UCSD-AML1 (cell line): Measurements from ENCODE around the gene PAIP2B.

Experiments
- DNase-seq: peaks from one replicate; lab custom pipeline; 2025; ENCODE audit not compliant: unreplicated experiment; lab: John Stamatoyannopoulos, UW

PAIP2B gene

DNA sequence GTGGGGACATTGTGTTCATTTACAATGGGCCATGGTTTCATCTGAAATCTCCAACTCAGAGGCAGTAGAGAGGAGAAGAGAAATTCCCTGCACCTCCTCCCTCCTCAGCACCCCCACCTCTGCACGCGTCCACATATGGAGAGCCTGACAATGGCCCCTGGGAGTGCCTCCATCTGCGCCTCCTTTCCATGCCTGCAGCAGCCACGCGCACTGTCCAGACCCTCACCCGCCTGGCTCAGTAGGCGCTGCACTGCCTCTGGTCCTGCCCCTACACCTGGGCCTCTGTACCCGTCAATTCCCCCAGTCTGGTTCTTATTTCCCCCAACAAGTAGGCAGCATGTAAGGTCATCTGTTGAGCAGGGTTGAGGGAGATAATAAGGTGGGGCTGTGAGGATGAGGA, 72.6 kb downstream of the PAIP2B start:
- no peak for DNase-seq

DNA sequence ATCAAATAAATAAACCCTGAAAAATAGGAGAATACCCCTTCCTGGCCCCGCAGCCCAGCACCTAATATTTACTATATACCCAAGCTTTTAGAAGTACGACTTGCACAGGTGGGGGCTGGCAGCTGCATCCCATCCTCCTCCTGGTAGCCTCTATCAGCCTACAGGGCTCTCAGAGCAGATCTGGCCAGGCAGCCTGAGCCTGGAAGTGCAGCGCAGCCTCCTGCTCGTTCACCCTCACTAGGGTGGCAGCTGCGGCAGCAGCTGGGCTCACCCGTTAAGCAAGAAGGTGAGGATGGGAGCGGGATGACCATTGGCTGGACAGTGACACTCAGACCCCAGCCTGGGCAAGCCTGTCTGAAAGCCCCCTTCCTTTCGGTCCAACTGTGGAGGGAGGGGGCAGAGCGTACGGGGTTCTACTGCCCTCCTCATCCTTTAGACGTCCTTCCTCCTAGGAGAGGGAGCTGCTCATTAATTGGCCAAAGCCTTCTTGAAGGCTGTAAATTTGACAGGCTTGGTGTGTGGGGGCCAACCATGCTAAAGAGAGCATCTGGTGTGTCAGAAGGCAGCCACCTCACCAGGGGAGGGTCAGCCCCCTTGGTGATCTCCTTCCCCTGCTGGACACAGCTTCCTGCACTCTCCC, 73.2 kb downstream of the PAIP2B start:
- DNase-seq: no peak

DNA sequence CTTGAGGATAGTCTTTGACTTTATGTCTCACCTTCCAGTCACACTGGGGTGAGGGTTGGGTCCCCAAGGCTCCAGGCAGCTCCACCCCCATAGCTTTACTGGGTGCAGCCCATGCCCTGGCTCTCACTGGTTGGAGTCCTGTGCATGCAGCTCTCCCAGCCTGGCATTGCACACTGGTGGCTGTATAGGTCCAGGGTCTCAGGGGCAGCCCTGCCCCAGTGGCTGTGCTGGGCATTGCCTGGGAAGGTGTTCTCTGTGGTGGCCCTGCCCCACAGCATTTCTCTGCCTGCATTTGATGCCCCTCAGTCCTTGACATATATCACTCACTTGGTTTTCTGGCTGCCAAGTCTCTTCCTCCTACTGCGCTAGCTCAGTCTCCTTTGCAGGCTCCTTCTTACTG, 75.3 kb downstream of the PAIP2B start:
- DNase-seq: no peak

DNA sequence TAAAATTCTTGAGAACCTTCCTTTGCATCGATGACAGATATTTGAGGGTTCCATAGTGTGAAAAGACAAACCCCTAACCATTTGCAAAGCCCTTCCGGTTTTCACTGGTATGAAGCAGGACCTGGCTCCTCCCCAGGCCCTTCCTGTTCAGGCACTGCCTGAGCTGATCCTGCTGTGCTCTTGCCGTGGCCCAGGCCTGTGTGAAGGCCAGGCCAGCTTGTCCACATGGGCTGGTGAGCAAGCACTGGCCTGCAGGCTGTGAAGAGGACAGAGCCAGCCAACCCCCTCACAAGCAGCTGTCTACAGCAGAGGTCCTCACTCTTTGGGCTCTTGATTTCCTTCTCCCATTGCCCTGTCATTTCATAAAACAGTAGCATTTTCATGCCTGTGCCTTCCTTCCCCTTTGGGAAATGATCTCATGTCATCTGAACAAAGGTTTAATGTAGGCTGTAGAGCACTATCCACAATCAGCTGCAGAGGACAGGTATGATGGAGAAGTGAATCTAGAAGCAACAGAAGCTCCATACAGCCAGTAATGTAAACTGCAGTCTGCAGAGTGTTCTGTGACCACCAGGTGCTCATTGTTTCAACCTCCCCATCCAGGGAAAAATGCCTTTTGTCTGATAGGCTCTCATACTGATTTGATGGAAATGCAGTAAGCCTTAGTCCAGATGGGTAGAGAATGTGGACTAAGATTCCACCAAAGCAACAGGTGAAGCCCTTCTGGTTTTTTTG, 76.7 kb downstream of the PAIP2B start:
- DNase-seq: no peak

DNA sequence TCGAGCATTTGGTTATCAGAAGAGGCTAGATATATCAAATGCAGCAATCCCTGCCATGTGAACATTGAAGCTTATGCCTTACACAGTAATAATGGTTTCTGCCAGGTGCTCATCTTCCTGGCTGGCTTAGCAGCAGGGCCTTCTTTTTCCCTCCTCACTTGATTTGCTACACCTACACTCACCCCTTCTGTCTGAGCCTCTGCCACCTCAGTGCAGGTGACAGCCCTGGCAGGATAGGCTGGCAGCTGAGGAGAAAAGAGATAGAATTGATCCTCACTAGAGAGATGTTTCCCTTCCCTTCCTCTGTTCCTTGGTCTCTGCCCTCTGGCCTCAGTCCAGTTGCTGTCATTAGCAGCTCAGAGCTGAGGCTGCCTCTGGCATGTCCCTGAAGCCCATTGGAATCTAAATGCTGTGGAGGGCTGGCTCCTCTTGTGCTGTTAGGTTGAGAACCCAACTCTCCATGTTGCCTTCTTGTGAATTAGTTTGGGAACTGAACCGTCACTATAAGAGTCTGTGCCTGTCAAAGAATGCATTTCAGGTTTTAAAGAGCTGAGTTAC, 78.3 kb downstream of the PAIP2B start:
- no peak for DNase-seq

DNA sequence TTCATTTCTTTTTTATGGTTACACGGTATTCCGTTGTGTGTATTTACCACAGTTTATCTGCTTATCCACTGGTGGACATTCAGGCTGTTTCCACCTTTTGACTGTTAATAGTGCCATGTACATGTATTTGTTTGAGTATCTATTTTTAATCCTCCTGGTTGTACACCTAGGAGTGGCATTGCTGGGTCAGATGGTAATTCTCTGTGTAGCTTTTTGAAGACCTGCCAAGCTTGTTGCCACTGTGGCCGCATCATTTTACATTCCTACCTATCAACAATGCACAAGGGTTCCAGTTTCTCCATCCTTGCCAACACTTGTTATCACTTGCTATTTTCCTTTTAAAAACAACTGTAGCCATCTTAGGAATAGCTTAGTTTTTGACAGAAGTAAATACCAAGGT, 83.1 kb downstream of the PAIP2B start:
- DNase-seq: no peak

DNA sequence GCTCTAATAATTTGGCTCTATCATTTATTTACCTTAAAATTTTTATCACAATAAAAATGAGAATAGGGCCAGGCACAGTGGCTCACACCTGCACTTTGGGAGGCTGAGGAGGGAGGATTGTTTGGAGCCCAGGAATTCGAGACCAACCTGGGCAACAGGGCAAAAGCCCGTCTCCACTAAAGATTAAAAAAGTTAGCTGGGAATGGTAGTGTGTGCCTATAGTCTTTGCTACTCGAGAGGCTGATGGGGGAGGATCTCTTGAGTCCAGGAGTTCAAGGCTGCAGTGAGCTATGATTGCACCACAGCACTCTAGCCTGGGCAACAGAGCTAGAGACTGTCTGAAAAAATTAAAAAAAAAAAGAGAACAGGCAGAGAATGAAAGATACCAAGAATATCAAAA, 90.7 kb downstream of the PAIP2B start:
- DNase-seq: no peak

DNA sequence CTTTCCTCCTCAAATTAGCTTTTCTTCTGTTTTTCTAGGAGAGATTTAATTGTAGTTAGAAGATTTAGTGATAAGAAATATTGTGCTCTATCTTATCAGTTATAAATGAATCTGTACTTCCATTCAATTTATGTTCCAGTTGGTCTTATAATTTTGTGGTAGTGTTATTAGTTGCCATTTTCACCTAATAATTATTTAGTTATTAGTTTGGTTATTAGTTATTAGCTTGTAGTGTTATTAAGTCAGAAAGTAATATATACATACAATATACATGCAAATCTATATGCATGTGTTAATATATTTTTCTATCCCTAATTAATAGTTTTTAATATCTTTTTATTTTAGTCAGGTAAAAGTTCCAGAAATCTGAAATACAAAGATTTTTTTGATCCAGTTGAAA, 93.3 kb downstream of the PAIP2B start:
- DNase-seq: no peak
